ENCODE results near the gene DAZ1.
"Not testable (repeated sequence)": the region's sequence is repeated elsewhere in the genome, so short reads cannot be mapped to it uniquely, and the experiment has no call there.

Gene DAZ1

DNA sequence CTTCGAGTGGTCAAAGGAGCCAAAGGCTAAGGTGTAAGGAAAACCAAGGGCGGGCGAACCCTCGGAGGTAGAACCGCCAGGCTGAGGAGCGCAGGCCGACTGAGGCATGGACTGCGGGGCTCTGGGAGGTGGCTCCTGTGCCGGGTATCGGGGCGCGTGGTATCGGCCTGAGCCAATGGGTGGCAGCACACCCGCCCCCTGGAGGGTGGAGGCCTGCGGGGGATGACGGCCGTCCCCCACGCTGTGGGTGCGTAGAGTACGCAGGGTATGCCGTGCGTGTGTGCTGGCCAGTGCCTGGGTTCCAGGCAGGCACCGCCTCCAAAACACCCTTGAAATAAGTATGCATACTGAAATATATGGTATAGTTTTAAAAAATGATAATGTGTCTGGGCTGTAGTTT is at the start of gene DAZ1:
Gene DAZ1 (minus strand): TSS at position 101 of the 400 bp plus-strand sequence. CDS start 208 bp downstream, outside the sequence.
- DNase-seq, result not testable (repeated sequence)

DNA sequence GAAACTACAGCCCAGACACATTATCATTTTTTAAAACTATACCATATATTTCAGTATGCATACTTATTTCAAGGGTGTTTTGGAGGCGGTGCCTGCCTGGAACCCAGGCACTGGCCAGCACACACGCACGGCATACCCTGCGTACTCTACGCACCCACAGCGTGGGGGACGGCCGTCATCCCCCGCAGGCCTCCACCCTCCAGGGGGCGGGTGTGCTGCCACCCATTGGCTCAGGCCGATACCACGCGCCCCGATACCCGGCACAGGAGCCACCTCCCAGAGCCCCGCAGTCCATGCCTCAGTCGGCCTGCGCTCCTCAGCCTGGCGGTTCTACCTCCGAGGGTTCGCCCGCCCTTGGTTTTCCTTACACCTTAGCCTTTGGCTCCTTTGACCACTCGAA is 20.4 kb upstream of the DAZ1 start, which contains the start of gene DAZ2:
Gene DAZ2 (plus strand): TSS at position 301 of the 400 bp plus-strand sequence. CDS start 208 bp downstream, outside the sequence.
- DNase-seq, result not testable (repeated sequence)

DNA sequence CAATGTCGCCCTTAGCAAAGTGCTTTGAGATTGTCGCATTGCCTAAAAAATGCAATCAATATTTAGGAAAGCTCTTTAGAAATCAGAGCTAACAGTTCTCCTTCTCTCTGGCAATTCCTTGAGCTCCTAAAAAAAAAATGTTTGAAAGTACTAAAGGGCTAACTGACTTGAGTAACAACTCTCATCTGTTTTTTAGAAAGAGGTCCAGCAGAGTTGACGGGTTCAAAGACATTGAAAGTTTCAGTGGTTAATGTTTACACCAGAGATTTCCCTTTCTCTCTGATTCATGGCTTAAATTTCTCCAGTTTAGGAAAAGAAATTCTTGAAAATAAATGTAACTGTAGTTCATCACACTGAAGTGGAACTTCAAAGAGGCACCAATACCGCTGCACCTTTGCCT is 11.9 kb upstream of the DAZ1 start:
- DNase-seq, result not testable (repeated sequence)

DNA sequence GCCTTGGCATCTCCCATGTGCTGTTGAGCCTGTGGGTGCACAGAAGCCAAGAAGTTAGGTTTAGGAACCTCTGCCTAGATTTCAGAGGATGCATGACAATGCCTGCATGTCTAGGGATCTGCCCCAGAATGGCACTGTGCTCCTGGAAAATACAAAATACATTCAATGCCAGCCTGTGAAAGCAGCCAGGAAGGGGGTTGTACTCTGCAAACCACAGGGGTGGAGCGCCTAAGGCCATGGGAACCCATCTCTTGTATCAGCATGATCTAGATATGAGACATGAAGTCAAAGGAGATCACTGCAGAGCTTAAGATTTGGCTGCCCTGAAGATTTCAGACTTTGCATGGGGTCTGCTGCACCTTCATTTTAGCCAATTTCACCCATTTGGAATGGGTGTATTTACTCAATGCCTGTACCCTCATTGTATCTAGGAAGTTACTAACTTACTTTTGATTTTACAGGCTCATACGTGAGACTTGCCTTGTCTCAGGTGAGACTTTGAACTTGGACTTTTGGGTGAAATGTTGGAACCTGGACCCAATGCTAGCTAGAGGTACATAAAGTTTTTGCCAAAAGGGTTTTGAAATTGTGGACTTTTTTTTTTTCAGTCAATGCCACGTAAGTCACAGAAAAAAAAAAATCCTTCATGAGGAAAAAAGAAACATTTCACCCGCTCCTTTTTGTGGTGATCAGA is 11.1 kb upstream of the DAZ1 start:
- DNase-seq, result not testable (repeated sequence)

GRCh38 chrY:23207455-23207854 is 8.6 kb upstream of the DAZ1 start:
- DNase-seq, result not testable (repeated sequence)

All from NCI-H2227 treated with DMSO at 0.1 percent for 48 hours (cell line).